Fibroblast of mammary gland (primary cell): ENCODE measurements around the gene CFTR.

ENCODE experiments used
- DNase-seq: peaks from one replicate; pipeline ENCODE4 v3.0.0-alpha.2; 2010; ENCODE audit warnings: low read depth
- H3K4me3 ChIP-seq: 2 replicates; pipeline ENCODE4 v1.5.1; 2011; ENCODE audit warnings: low read depth, mild to moderate bottlenecking, low read length, moderate library complexity; ENCODE audit not compliant: control insufficient read depth
- CTCF ChIP-seq: conservative IDR thresholded peaks from 2 replicates; pipeline ENCODE4 v1.5.1; 2011; ENCODE audit warnings: low read depth, low read length, inconsistent platforms; ENCODE audit not compliant: control insufficient read depth, insufficient read depth

The CFTR gene

GRCh38 chr7:117478836-117479224 is 995 bp upstream of the CFTR start:
- H3K4me3 ChIP-seq: no peak overlapping the region
- DNase-seq: no peak
- no peak for TF ChIP-seq CTCF

- no peak overlapping the region for H3K4me3 ChIP-seq
- no peak for DNase-seq
- TF ChIP-seq CTCF: no peak
Measured at GRCh38 chr7:117480055-117480362, 184 bp downstream of the CFTR start.

- no peak overlapping the region for H3K4me3 ChIP-seq
- no peak for DNase-seq
- TF ChIP-seq CTCF: no peak
Measured at GRCh38 chr7:117480978-117481377, 1.2 kb downstream of the CFTR start.

- no peak overlapping the region for H3K4me3 ChIP-seq
- no peak for TF ChIP-seq CTCF
- DNase-seq: no peak
Measured at GRCh38 chr7:117485118-117485620, 5.3 kb downstream of the CFTR start.

- no peak for DNase-seq
- no peak overlapping the region for H3K4me3 ChIP-seq
- no peak for TF ChIP-seq CTCF
Measured at GRCh38 chr7:117489016-117489415, 9.2 kb downstream of the CFTR start.

- H3K4me3 ChIP-seq: no peak overlapping the region
- DNase-seq: no peak
- TF ChIP-seq CTCF: no peak
Measured at GRCh38 chr7:117489430-117489829, 9.6 kb downstream of the CFTR start.

- no peak overlapping the region for H3K4me3 ChIP-seq
- no peak for DNase-seq
- TF ChIP-seq CTCF: no peak
Measured at GRCh38 chr7:117489911-117490310, 10.1 kb downstream of the CFTR start.
